ENCODE results near the gene SCEL. TPM values are rescaled to one million over a fixed set of nuclear protein-coding genes. Genes with fewer than 3 reads are reported as not detected.

Gene SCEL
- total RNA-seq, 4 donors from 2014 or later: 250 to 300 (median 290) TPM

- no peak for TF ChIP-seq EP300 (IDR thresholded peaks at IDR 0.05)
- TF ChIP-seq CTCF (IDR thresholded peaks at IDR 0.05): no peak
- TF ChIP-seq POLR2A (IDR thresholded peaks at IDR 0.05): no peak
- no peak for TF ChIP-seq POLR2AphosphoS5 (IDR thresholded peaks at IDR 0.05)
- no peaks in the 10 kb centered on the region for H3K9me3 ChIP-seq
- H3K4me1 ChIP-seq: peaks cover 13% of the 10 kb centered on the region
- H3K4me3 ChIP-seq: no peak overlapping the region
- 90% methylated on average over 3 of the region's 3 CpGs for WGBS
- no peak overlapping the region for H3K27ac ChIP-seq
- DNase-seq (ENCODE audit: low spot score in 2 of 2): no peak
- H3K27me3 ChIP-seq: no peaks in the 10 kb centered on the region
- no peaks in the 10 kb centered on the region for H3K36me3 ChIP-seq
Measured at GRCh38 chr13:77528414-77528813, 7.1 kb upstream of the SCEL start.

GRCh38 chr13:77528834-77529500, 6.5 kb upstream of the SCEL start:
- Histone ChIP-seq H3K4me1 (peaks cover 7% of the 10 kb centered on the region), H3K36me3 (no peaks in the 10 kb centered on the region), H3K27ac (no peak overlapping the region), H3K4me3 (no peak overlapping the region), H3K27me3 (no peaks in the 10 kb centered on the region), H3K9me3 (no peaks in the 10 kb centered on the region)
- 72% methylated on average over 4 of the region's 4 CpGs for WGBS
- no peak for DNase-seq (ENCODE audit: low spot score in 2 of 2)
- TF ChIP-seq POLR2AphosphoS5 (IDR thresholded peaks at IDR 0.05) (no peak), POLR2A (IDR thresholded peaks at IDR 0.05) (no peak), CTCF (IDR thresholded peaks at IDR 0.05) (no peak), EP300 (IDR thresholded peaks at IDR 0.05) (no peak)

GRCh38 chr13:77529501-77529840, 6.0 kb upstream of the SCEL start:
- H3K27ac ChIP-seq: no peak overlapping the region
- no peak for TF ChIP-seq EP300 (IDR thresholded peaks at IDR 0.05)
- no peaks in the 10 kb centered on the region for H3K27me3 ChIP-seq
- H3K4me3 ChIP-seq: no peak overlapping the region
- DNase-seq (ENCODE audit: low spot score in 2 of 2): no peak
- WGBS: 66% methylated on average over 4 of the region's 4 CpGs
- peaks cover 3% of the 10 kb centered on the region for H3K4me1 ChIP-seq
- H3K36me3 ChIP-seq: no peaks in the 10 kb centered on the region
- H3K9me3 ChIP-seq: no peaks in the 10 kb centered on the region

- Histone ChIP-seq H3K9me3 (no peaks in the 10 kb centered on the region), H3K27me3 (no peaks in the 10 kb centered on the region), H3K4me1 (no peaks in the 10 kb centered on the region), H3K27ac (no peak overlapping the region), H3K36me3 (no peaks in the 10 kb centered on the region), H3K4me3 (no peak overlapping the region)
- TF ChIP-seq POLR2AphosphoS5 (IDR thresholded peaks at IDR 0.05) (no peak), EP300 (IDR thresholded peaks at IDR 0.05) (no peak), CTCF (IDR thresholded peaks at IDR 0.05) (no peak), POLR2A (IDR thresholded peaks at IDR 0.05) (no peak)
- DNase-seq (ENCODE audit: low spot score in 2 of 2): no peak
Measured at GRCh38 chr13:77530875-77531274, 4.6 kb upstream of the SCEL start.

- Histone ChIP-seq H3K4me1 (no peaks in the 10 kb centered on the region), H3K36me3 (no peaks in the 10 kb centered on the region)
- WGBS: 75% methylated on average over 2 of the region's 2 CpGs
Measured at GRCh38 chr13:77532983-77533382, 2.5 kb upstream of the SCEL start.

More at GRCh38 chr13:77532983-77533382, 2.5 kb upstream of the SCEL start:
- H3K4me3 ChIP-seq: no peak overlapping the region
- no peaks in the 10 kb centered on the region for H3K27me3 ChIP-seq
- DNase-seq (ENCODE audit: low spot score in 2 of 2): no peak
- no peak overlapping the region for H3K27ac ChIP-seq
- TF ChIP-seq POLR2A (IDR thresholded peaks at IDR 0.05) (no peak), CTCF (IDR thresholded peaks at IDR 0.05) (no peak), POLR2AphosphoS5 (IDR thresholded peaks at IDR 0.05) (no peak)
- no peaks in the 10 kb centered on the region for H3K9me3 ChIP-seq
